RWPE1 (cell line): ENCODE data around the gene ATP9A.

Source experiments
- CTCF ChIA-PET: fragments of 350-600 bp; sonication (Branson Sonifier 250); formaldehyde crosslinking; extraction: SDS; loops from one replicate; lab custom pipeline; 2021; lab: Yijun Ruan, JAX
- POLR2A ChIA-PET: fragments of 400-600 bp; formaldehyde crosslinking; extraction: SDS; loops from one replicate; lab custom pipeline; 2020; ENCODE audit warnings: antibody characterized with exemption; ENCODE audit not compliant: low non-redundant PET; lab: Yijun Ruan, JAX
- DNase-seq: peaks from one replicate; pipeline ENCODE4 v3.0.0; 2012; ENCODE audit warnings: low spot score
- H3K27ac ChIP-seq: fragments of 450-650 bp; 2 replicates; pipeline ENCODE4 v1.5.1; 2017
- CTCF ChIP-seq: fragments of 450-650 bp; conservative IDR thresholded peaks from 2 replicates; pipeline ENCODE4 v1.5.1; 2017; ENCODE audit warnings: low read depth, mild to moderate bottlenecking

ATP9A gene

GRCh38 chr20:51616060-51616459 lies 152.1 kb downstream of the ATP9A start:
- no peak for DNase-seq
- ChIA-PET CTCF (no interaction called here), POLR2A (no interaction called here)
- H3K27ac ChIP-seq, result no peak overlapping the region
- TF ChIP-seq CTCF, result no peak; the same call in 1 of the 2 replicates

- H3K27ac ChIP-seq, result no peak overlapping the region
- CTCF ChIA-PET, result interaction anchor here (0.6 to 1.5 kb wide), 2 partner anchors 469 to 634 kb away, joined by 3 to 6 read pairs; no protein-coding TSS in a partner anchor
- TF ChIP-seq CTCF, result no peak
- POLR2A ChIA-PET, result no interaction called here
- no peak for DNase-seq
These were observed 153.5 kb downstream of the ATP9A start for GRCh38 chr20:51614687-51615086.

GRCh38 chr20:51613580-51613979 lies 154.6 kb downstream of the ATP9A start:
- ChIA-PET POLR2A (no interaction called here), CTCF (interaction anchor here (0.6 kb wide), 1 partner anchor 62 kb away, joined by 3 read pairs; no protein-coding TSS in a partner anchor)
- H3K27ac ChIP-seq, result no peak overlapping the region
- no peak for TF ChIP-seq CTCF
- no peak for DNase-seq

- POLR2A ChIA-PET, result no interaction called here
- DNase-seq, result no peak
- TF ChIP-seq CTCF, result no peak
- CTCF ChIA-PET, result no interaction called here
- H3K27ac ChIP-seq, result no peak overlapping the region
These were observed 155.3 kb downstream of the ATP9A start for GRCh38 chr20:51612896-51613295.

GRCh38 chr20:51611625-51611890 lies 156.6 kb downstream of the ATP9A start:
- ChIA-PET CTCF (interaction anchor here (0.6 to 1.4 kb wide), 2 partner anchors 13 to 124 kb away, joined by 3 to 4 read pairs; no protein-coding TSS in a partner anchor), POLR2A (no interaction called here)
- DNase-seq, result no peak
- no peak overlapping the region for H3K27ac ChIP-seq
- TF ChIP-seq CTCF, result no peak

GRCh38 chr20:51610761-51611624 lies 157.2 kb downstream of the ATP9A start:
- DNase-seq, result no peak
- ChIA-PET CTCF (interaction anchor here (0.5 to 1.6 kb wide), 5 partner anchors 12 to 1110 kb away, joined by 3 to 7 read pairs (median 3); no protein-coding TSS in a partner anchor), POLR2A (no interaction called here)
- TF ChIP-seq CTCF, result no peak
- H3K27ac ChIP-seq, result no peak overlapping the region
